Rectal smooth muscle tissue (tissue), 1 donor: Measurements from ENCODE around the gene LYPLAL1.
"Not testable (repeated sequence)": the region's sequence is repeated elsewhere in the genome, so short reads cannot be mapped to it uniquely, and the experiment has no call there.

ENCODE experiments used
- H3K27ac ChIP-seq: one replicate; pipeline ENCODE4 v1.7.0; 2013; ENCODE audit warnings: low read depth, low read length, inconsistent platforms
- H3K27me3 ChIP-seq: one replicate; pipeline ENCODE4 v1.7.0; 2013; ENCODE audit warnings: low read length; ENCODE audit not compliant: control insufficient read depth, insufficient read depth
- H3K36me3 ChIP-seq: one replicate; pipeline ENCODE4 v1.7.0; 2013; ENCODE audit warnings: low read length; ENCODE audit not compliant: control insufficient read depth, insufficient read depth
- H3K4me1 ChIP-seq: one replicate; pipeline ENCODE4 v1.7.0; 2013; ENCODE audit warnings: low read length; ENCODE audit not compliant: control insufficient read depth, insufficient read depth
- H3K4me3 ChIP-seq: one replicate; pipeline ENCODE4 v1.7.0; 2013; ENCODE audit warnings: low read length
- H3K9ac ChIP-seq: one replicate; pipeline ENCODE4 v1.7.0; 2013; ENCODE audit warnings: low read length

Gene LYPLAL1

GRCh38 chr1:219228058-219228419 is 54.4 kb downstream of the LYPLAL1 start:
- Histone ChIP-seq H3K4me1 (no peaks in the 10 kb centered on the region), H3K27me3 (no peaks in the 10 kb centered on the region), H3K27ac (no peak overlapping the region), H3K9ac (no peak overlapping the region), H3K4me3 (no peak overlapping the region), H3K36me3 (no peaks in the 10 kb centered on the region)

- no peaks in the 10 kb centered on the region for H3K4me1 ChIP-seq
- no peak overlapping the region for H3K4me3 ChIP-seq
- H3K36me3 ChIP-seq = no peaks in the 10 kb centered on the region
- no peak overlapping the region for H3K9ac ChIP-seq
- H3K27ac ChIP-seq = no peak overlapping the region
- no peaks in the 10 kb centered on the region for H3K27me3 ChIP-seq
Observed at GRCh38 chr1:219232890-219233289, 59.2 kb downstream of the LYPLAL1 start.

- Histone ChIP-seq H3K36me3 (no peaks in the 10 kb centered on the region), H3K4me3 (no peak overlapping the region), H3K27ac (no peak overlapping the region), H3K9ac (no peak overlapping the region), H3K27me3 (no peaks in the 10 kb centered on the region), H3K4me1 (no peaks in the 10 kb centered on the region)
Observed at GRCh38 chr1:219235903-219236481, 62.3 kb downstream of the LYPLAL1 start.

GRCh38 chr1:219236933-219237610 is 63.4 kb downstream of the LYPLAL1 start:
- H3K9ac ChIP-seq = no peak overlapping the region
- H3K27me3 ChIP-seq = no peaks in the 10 kb centered on the region
- H3K4me3 ChIP-seq = no peak overlapping the region
- H3K27ac ChIP-seq = no peak overlapping the region
- no peaks in the 10 kb centered on the region for H3K4me1 ChIP-seq
- H3K36me3 ChIP-seq = no peaks in the 10 kb centered on the region

- Histone ChIP-seq H3K36me3 (no peaks in the 10 kb centered on the region), H3K4me3 (no peak overlapping the region), H3K27ac (no peak overlapping the region), H3K27me3 (no peaks in the 10 kb centered on the region), H3K9ac (no peak overlapping the region), H3K4me1 (no peaks in the 10 kb centered on the region)
Observed at GRCh38 chr1:219239518-219239917, 65.8 kb downstream of the LYPLAL1 start.

GRCh38 chr1:219244864-219245263 is 71.2 kb downstream of the LYPLAL1 start:
- Histone ChIP-seq H3K27ac (no peak overlapping the region), H3K4me3 (no peak overlapping the region), H3K9ac (no peak overlapping the region), H3K27me3 (no peaks in the 10 kb centered on the region), H3K4me1 (no peaks in the 10 kb centered on the region), H3K36me3 (no peaks in the 10 kb centered on the region)

GRCh38 chr1:219247441-219247840 is 73.8 kb downstream of the LYPLAL1 start:
- Histone ChIP-seq H3K9ac (no peak overlapping the region), H3K27me3 (no peaks in the 10 kb centered on the region), H3K4me1 (no peaks in the 10 kb centered on the region), H3K27ac (no peak overlapping the region), H3K36me3 (no peaks in the 10 kb centered on the region), H3K4me3 (no peak overlapping the region)

- not testable (repeated sequence) for H3K4me3 ChIP-seq, H3K27me3 ChIP-seq, H3K27ac ChIP-seq, H3K4me1 ChIP-seq, H3K9ac ChIP-seq, H3K36me3 ChIP-seq
Observed at GRCh38 chr1:219250468-219250867, 76.8 kb downstream of the LYPLAL1 start.

GRCh38 chr1:219257751-219258150 is 84.1 kb downstream of the LYPLAL1 start:
- Histone ChIP-seq H3K4me1 (no peaks in the 10 kb centered on the region), H3K9ac (no peak overlapping the region)

GRCh38 chr1:219261454-219261853 is 87.8 kb downstream of the LYPLAL1 start:
- H3K36me3 ChIP-seq = no peaks in the 10 kb centered on the region
- no peak overlapping the region for H3K4me3 ChIP-seq
- no peak overlapping the region for H3K9ac ChIP-seq
- no peaks in the 10 kb centered on the region for H3K27me3 ChIP-seq
- H3K27ac ChIP-seq = no peak overlapping the region
- H3K4me1 ChIP-seq = no peaks in the 10 kb centered on the region

More at GRCh38 chr1:219257751-219258150, 84.1 kb downstream of the LYPLAL1 start:
- Histone ChIP-seq H3K4me3 (no peak overlapping the region), H3K36me3 (no peaks in the 10 kb centered on the region), H3K27ac (no peak overlapping the region), H3K27me3 (no peaks in the 10 kb centered on the region)
